H9 (cell line): ENCODE results near the gene NBPF20. TPM values are rescaled to one million over a fixed set of nuclear protein-coding genes. Genes with fewer than 3 reads are reported as not detected.
"Not testable (repeated sequence)": the region's sequence is repeated elsewhere in the genome, so short reads cannot be mapped to it uniquely, and the experiment has no call there.

ENCODE experiments used
- DNase-seq: peaks from one replicate; pipeline ENCODE4 v3.0.0-alpha.2; 2017
- H2AFZ ChIP-seq: one replicate; pipeline ENCODE4 v1.6.1; 2013; ENCODE audit warnings: mild to moderate bottlenecking, low read length, control low read depth, moderate library complexity
- H2AK5ac ChIP-seq: 2 replicates; pipeline ENCODE4 v1.6.1; 2013; ENCODE audit warnings: low read length, control low read depth, mixed read lengths; ENCODE audit not compliant: insufficient read length
- H2BK120ac ChIP-seq: one replicate; pipeline ENCODE4 v1.6.1; 2013; ENCODE audit warnings: low read depth, mild to moderate bottlenecking, low read length, control low read depth, inconsistent platforms; ENCODE audit not compliant: poor library complexity, severe bottlenecking
- H2BK12ac ChIP-seq: 2 replicates; pipeline ENCODE4 v1.6.1; 2013; ENCODE audit warnings: low read length, control low read depth, mixed read lengths, low read depth; ENCODE audit not compliant: insufficient read length
- H2BK15ac ChIP-seq: 2 replicates; pipeline ENCODE4 v1.6.1; 2013; ENCODE audit warnings: low read depth, low read length, control low read depth
- H2BK20ac ChIP-seq: one replicate; pipeline ENCODE4 v1.6.1; 2013; ENCODE audit warnings: low read depth, mild to moderate bottlenecking, low read length, control low read depth, inconsistent platforms; ENCODE audit not compliant: poor library complexity, severe bottlenecking
- H2BK5ac ChIP-seq: 2 replicates; pipeline ENCODE4 v1.6.1; 2013; ENCODE audit warnings: low read length, control low read depth, mixed read lengths; ENCODE audit not compliant: insufficient read length
- H3K14ac ChIP-seq: 2 replicates; pipeline ENCODE4 v1.6.1; 2013; ENCODE audit warnings: low read length, control low read depth; ENCODE audit not compliant: insufficient read depth
- H3K18ac ChIP-seq: 2 replicates; pipeline ENCODE4 v1.6.1; 2013; ENCODE audit warnings: low read depth, mild to moderate bottlenecking, mixed read lengths, low read length, control low read depth; ENCODE audit not compliant: insufficient read length
- H3K23ac ChIP-seq: 2 replicates; pipeline ENCODE4 v1.6.1; 2013; ENCODE audit warnings: low read length, control low read depth, mixed read lengths, low read depth; ENCODE audit not compliant: insufficient read length
- H3K23me2 ChIP-seq: 2 replicates; pipeline ENCODE4 v1.6.1; 2013; ENCODE audit warnings: low read depth, mild to moderate bottlenecking, mixed read lengths, low read length, control low read depth; ENCODE audit not compliant: insufficient read length, poor library complexity, severe bottlenecking
- H3K27ac ChIP-seq: 2 replicates; pipeline ENCODE4 v1.5.1; 2013; ENCODE audit warnings: low read length, control low read depth, mixed read lengths, low read depth; ENCODE audit not compliant: insufficient read length
- H3K27me3 ChIP-seq: 2 replicates; pipeline ENCODE4 v1.6.1; 2013; ENCODE audit warnings: low read length, control low read depth, inconsistent platforms; ENCODE audit not compliant: insufficient read depth
- H3K4ac ChIP-seq: 2 replicates; pipeline ENCODE4 v1.6.1; 2013; ENCODE audit warnings: low read depth, mild to moderate bottlenecking, control low read depth, inconsistent platforms, low read length, moderate library complexity
- H3K4me1 ChIP-seq: 2 replicates; pipeline ENCODE4 v1.6.1; 2013; ENCODE audit warnings: low read length, control low read depth, inconsistent platforms; ENCODE audit not compliant: insufficient read depth
- H3K4me2 ChIP-seq: 2 replicates; pipeline ENCODE4 v1.6.1; 2013; ENCODE audit warnings: low read length, control low read depth, mixed read lengths; ENCODE audit not compliant: insufficient read length, insufficient read depth
- H3K56ac ChIP-seq: 2 replicates; pipeline ENCODE4 v1.6.1; 2013; ENCODE audit warnings: low read depth, mild to moderate bottlenecking, mixed read lengths, low read length, control low read depth; ENCODE audit not compliant: insufficient read length
- H3K79me1 ChIP-seq: 2 replicates; pipeline ENCODE4 v1.6.1; 2013; ENCODE audit warnings: low read depth, mild to moderate bottlenecking, moderate library complexity, low read length, control low read depth, inconsistent platforms; ENCODE audit not compliant: insufficient read depth, poor library complexity, severe bottlenecking
- H3K79me2 ChIP-seq: 2 replicates; pipeline ENCODE4 v1.6.1; 2013; ENCODE audit warnings: low read length, control low read depth, inconsistent platforms; ENCODE audit not compliant: insufficient read depth
- H3K9ac ChIP-seq: 2 replicates; pipeline ENCODE4 v1.6.1; 2013; ENCODE audit warnings: low read length, control low read depth, mixed read lengths; ENCODE audit not compliant: insufficient read length; ENCODE audit errors: extremely low read depth
- H3K9me3 ChIP-seq: one replicate; pipeline ENCODE4 v1.6.1; 2013; ENCODE audit warnings: low read depth, low read length, inconsistent platforms; ENCODE audit not compliant: control insufficient read depth
- H3T11ph ChIP-seq: one replicate; pipeline ENCODE4 v1.6.1; 2013; ENCODE audit warnings: mild to moderate bottlenecking, low read length, control low read depth, inconsistent platforms
- H4K20me1 ChIP-seq: one replicate; pipeline ENCODE4 v1.6.1; 2013; ENCODE audit not compliant: control insufficient read depth, insufficient read length, insufficient read depth
- H4K5ac ChIP-seq: 2 replicates; pipeline ENCODE4 v1.6.1; 2013; ENCODE audit warnings: low read depth, mild to moderate bottlenecking, mixed read lengths, low read length, control low read depth; ENCODE audit not compliant: insufficient read length
- H4K8ac ChIP-seq: replicated peaks from 2 replicates; pipeline ENCODE4 v1.6.1; 2013; ENCODE audit warnings: low read length, control low read depth, mixed read lengths, low read depth; ENCODE audit not compliant: insufficient read length
- H4K91ac ChIP-seq: 2 replicates; pipeline ENCODE4 v1.6.1; 2013; ENCODE audit warnings: low read depth, mild to moderate bottlenecking, moderate library complexity, mixed read lengths, low read length, control low read depth; ENCODE audit not compliant: insufficient read length
- H3K27ac Mint-ChIP-seq, 3 experiments: 2 replicates in 2 of 3; 3 replicates in 1 of 3; pipeline ENCODE4 v1.8.0; 2020 to 2021; ENCODE audit warnings: mixed read lengths in 3 of 3, mild to moderate bottlenecking in 1 of 3, moderate library complexity in 1 of 3
- H3K27me3 Mint-ChIP-seq: 2 replicates; pipeline ENCODE4 v1.8.0; 2021; ENCODE audit warnings: low read depth, mild to moderate bottlenecking, moderate library complexity, mixed read lengths
- H3K36me3 Mint-ChIP-seq, 3 experiments: 2 replicates in 2 of 3; 3 replicates in 1 of 3; pipeline ENCODE4 v1.8.0; 2020 to 2021; ENCODE audit warnings: low read depth in 3 of 3, mixed read lengths in 3 of 3; ENCODE audit not compliant: insufficient read depth in 1 of 3
- H3K4me1 Mint-ChIP-seq, 2 experiments: 2 replicates each; pipeline ENCODE4 v1.8.0; 2020; ENCODE audit warnings: mixed read lengths in 2 of 2
- H3K4me3 Mint-ChIP-seq, 2 experiments: 2 replicates in 1 of 2; 3 replicates in 1 of 2; pipeline ENCODE4 v1.8.0; 2020 to 2021; ENCODE audit warnings: mild to moderate bottlenecking in 2 of 2, mixed read lengths in 2 of 2, moderate library complexity in 1 of 2
- H3K9me3 Mint-ChIP-seq, 2 experiments: 2 replicates in 1 of 2; 3 replicates in 1 of 2; pipeline ENCODE4 v1.8.0; 2020; ENCODE audit warnings: mild to moderate bottlenecking in 2 of 2, mixed read lengths in 2 of 2, moderate library complexity in 1 of 2
- WGBS: extraction: QIAGEN DNeasy Blood & Tissue Kit; methylation state at CpG from one replicate; pipeline ENCODE4 v1.1.7; 2013; ENCODE audit warnings: missing lambda C conversion rate, low lambda C conversion rate, mixed read lengths; ENCODE audit not compliant: insufficient read length; ENCODE audit errors: extremely low coverage; 5-methylcytosine and 5-hydroxymethylcytosine counted together
- total RNA-seq: library from RNA; stranded (reverse); gene quantifications from 2 replicates; pipeline ENCODE4 v1.2.1, GENCODE V29; 2021

Gene NBPF20
- total RNA-seq, 1 experiment from 2014 or later = 0.28 TPM

DNA sequence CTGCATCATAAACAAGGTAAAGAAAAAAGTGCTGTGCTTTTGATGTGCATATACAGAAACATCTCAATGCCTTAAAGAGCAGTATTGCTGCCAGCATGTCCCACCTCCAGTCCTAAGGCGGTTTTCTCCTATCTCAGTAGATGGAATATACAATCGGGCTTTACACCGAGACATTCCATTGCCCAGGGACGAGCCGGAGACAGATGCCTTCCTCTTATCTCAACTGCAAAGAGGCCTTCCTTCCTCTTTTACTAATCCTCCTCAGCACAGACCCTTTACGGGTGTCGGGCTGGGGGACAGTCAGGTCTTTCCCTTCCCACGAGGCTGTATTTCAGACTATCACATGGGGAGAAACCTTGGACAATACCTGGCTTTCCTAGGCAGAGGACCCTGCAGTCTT, 10.3 kb downstream of the NBPF20 start:
- no CpG with 5 or more reads among the region's 8 CpGs for WGBS
- not testable (repeated sequence) for H3K23me2 ChIP-seq, H3K27ac ChIP-seq, H2BK15ac ChIP-seq, H3K4me1 ChIP-seq, H3K14ac ChIP-seq, H3K18ac ChIP-seq, H2BK5ac ChIP-seq, H3K9me3 ChIP-seq, H2BK120ac ChIP-seq, H3K4me1 Mint-ChIP-seq, H3K23ac ChIP-seq, H3K4ac ChIP-seq, H3K79me2 ChIP-seq, H4K5ac ChIP-seq, H3K9ac ChIP-seq, H3K27me3 ChIP-seq, DNase-seq, H3K56ac ChIP-seq, H3K4me2 ChIP-seq, H3K27ac Mint-ChIP-seq, H3T11ph ChIP-seq, H3K9me3 Mint-ChIP-seq, H3K79me1 ChIP-seq, H2BK20ac ChIP-seq, H2BK12ac ChIP-seq, H4K91ac ChIP-seq, H2AK5ac ChIP-seq, H4K20me1 ChIP-seq, H4K8ac ChIP-seq, H2AFZ ChIP-seq, H3K36me3 Mint-ChIP-seq
- peaks cover 38% of the 10 kb centered on the region for H3K27me3 Mint-ChIP-seq
- peak overlapping the region in 1 of 2 experiments; percentile 53; a peak in 1 of 5 replicates for H3K4me3 Mint-ChIP-seq

DNA sequence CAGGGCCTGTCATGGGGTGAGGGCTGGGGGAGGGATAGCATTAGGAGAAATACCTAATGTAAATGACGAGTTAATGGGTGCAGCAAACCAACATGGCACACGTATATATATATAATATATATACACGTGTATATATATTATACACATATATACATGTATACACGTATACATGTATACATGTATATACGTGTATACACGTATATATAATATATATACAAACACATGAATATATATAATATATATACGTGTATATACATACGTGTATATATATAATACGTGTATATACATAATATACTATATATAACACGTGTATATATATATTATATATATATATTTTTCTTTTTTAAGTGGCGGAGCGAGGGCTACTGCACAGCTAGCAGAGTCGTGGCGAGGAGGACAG, 18.1 kb downstream of the NBPF20 start:
- not testable (repeated sequence) for H3K23ac ChIP-seq, H3K27ac ChIP-seq, H3K9ac ChIP-seq, DNase-seq, H4K8ac ChIP-seq, H2BK12ac ChIP-seq, H3K27ac Mint-ChIP-seq, H4K20me1 ChIP-seq, H2BK120ac ChIP-seq, H4K5ac ChIP-seq, H3K4me2 ChIP-seq, H3K4me3 Mint-ChIP-seq, H3K23me2 ChIP-seq, H3K56ac ChIP-seq, H2BK15ac ChIP-seq, H3K14ac ChIP-seq, H3K9me3 ChIP-seq, H3K4me1 Mint-ChIP-seq, H3K4ac ChIP-seq, H4K91ac ChIP-seq, H2BK20ac ChIP-seq, H2AK5ac ChIP-seq, H2AFZ ChIP-seq, H3K18ac ChIP-seq, H3T11ph ChIP-seq, H3K79me1 ChIP-seq, H3K4me1 ChIP-seq, H2BK5ac ChIP-seq, H3K9me3 Mint-ChIP-seq, H3K79me2 ChIP-seq, H3K27me3 ChIP-seq, H3K36me3 Mint-ChIP-seq
- peaks cover 21% of the 10 kb centered on the region for H3K27me3 Mint-ChIP-seq
- no CpG with 5 or more reads among the region's 14 CpGs for WGBS
